MM.1S (cell line): ENCODE measurements around the gene TBC1D20.
A peak's percentile ranks its signal among the peaks of the same experiment; 100 is the strongest.

Experiments used
- DNase-seq: peaks from one replicate; pipeline ENCODE4 v3.0.0-alpha.2; 2015
- H2AFZ ChIP-seq: fragments of 300-600 bp; sonication (generic); 2 replicates; pipeline ENCODE4 v1.6.0; 2016; ENCODE audit warnings: antibody characterized with exemption, low read length
- H3F3A ChIP-seq: fragments of 300-600 bp; sonication (generic); 2 replicates; pipeline ENCODE4 v1.6.1; 2016; ENCODE audit warnings: mild to moderate bottlenecking, antibody characterized with exemption, low read length, moderate library complexity, mixed read lengths; ENCODE audit not compliant: insufficient read depth
- H3K27ac ChIP-seq: fragments of 300-600 bp; sonication (generic); 2 replicates; pipeline ENCODE4 v1.5.1; 2016; ENCODE audit warnings: mild to moderate bottlenecking, low read length
- H3K27me3 ChIP-seq: fragments of 300-600 bp; sonication (generic); replicated peaks from 2 replicates; pipeline ENCODE4 v1.6.0; 2016; ENCODE audit warnings: low read length; ENCODE audit not compliant: insufficient read depth
- H3K36me3 ChIP-seq: fragments of 300-600 bp; sonication (generic); replicated peaks from 2 replicates; pipeline ENCODE4 v1.6.1; 2016; ENCODE audit warnings: mild to moderate bottlenecking, low read length, mixed read lengths; ENCODE audit not compliant: insufficient read depth
- H3K4me1 ChIP-seq: fragments of 300-600 bp; sonication (generic); 2 replicates; pipeline ENCODE4 v1.6.1; 2016; ENCODE audit warnings: low read length, mixed read lengths
- H3K4me2 ChIP-seq: fragments of 300-600 bp; sonication (generic); 2 replicates; pipeline ENCODE4 v1.6.0; 2016; ENCODE audit warnings: low read depth, low read length
- H3K4me3 ChIP-seq: fragments of 300-600 bp; sonication (generic); 2 replicates; pipeline ENCODE4 v1.5.1; 2016; ENCODE audit warnings: low read length, mixed read lengths
- H3K79me2 ChIP-seq: fragments of 300-600 bp; sonication (generic); 2 replicates; pipeline ENCODE4 v1.6.1; 2016; ENCODE audit warnings: mixed run types, low read length, mixed read lengths
- H3K9ac ChIP-seq: fragments of 300-600 bp; sonication (generic); 2 replicates; pipeline ENCODE4 v1.6.1; 2016; ENCODE audit warnings: low read length, mixed read lengths
- H3K9me2 ChIP-seq: fragments of 300-600 bp; sonication (generic); replicated peaks from 2 replicates; pipeline ENCODE4 v1.6.1; 2016; ENCODE audit warnings: mild to moderate bottlenecking, low read length, mixed read lengths; ENCODE audit not compliant: insufficient read depth
- H3K9me3 ChIP-seq: fragments of 300-600 bp; sonication (generic); replicated peaks from 2 replicates; pipeline ENCODE4 v1.6.1; 2016; ENCODE audit warnings: mild to moderate bottlenecking, low read length, mixed read lengths; ENCODE audit not compliant: insufficient read depth
- H4K20me1 ChIP-seq: fragments of 300-600 bp; sonication (generic); 2 replicates; pipeline ENCODE4 v1.6.1; 2016; ENCODE audit warnings: mild to moderate bottlenecking, low read length, moderate library complexity, mixed read lengths; ENCODE audit not compliant: insufficient read depth
- EZH2 ChIP-seq: fragments of 300-600 bp; sonication (generic); optimal IDR thresholded peaks from 2 replicates; pipeline ENCODE3; 2017; ENCODE audit warnings: low read depth, mild to moderate bottlenecking, antibody characterized with exemption, low read length, mixed read lengths
- EZH2phosphoT487 ChIP-seq: fragments of 300-600 bp; sonication (generic); IDR thresholded peaks from 2 replicates; pipeline ENCODE4 v1.6.1; 2018; ENCODE audit warnings: antibody characterized with exemption, low read length
- TF ChIP-seq, protein P1 (sequence below): fragments of 300-600 bp; sonication (generic); IDR thresholded peaks from 2 replicates; pipeline ENCODE4 v1.5.1; 2016; ENCODE audit warnings: antibody characterized with exemption, low read length, mixed read lengths

TBC1D20 gene

DNA sequence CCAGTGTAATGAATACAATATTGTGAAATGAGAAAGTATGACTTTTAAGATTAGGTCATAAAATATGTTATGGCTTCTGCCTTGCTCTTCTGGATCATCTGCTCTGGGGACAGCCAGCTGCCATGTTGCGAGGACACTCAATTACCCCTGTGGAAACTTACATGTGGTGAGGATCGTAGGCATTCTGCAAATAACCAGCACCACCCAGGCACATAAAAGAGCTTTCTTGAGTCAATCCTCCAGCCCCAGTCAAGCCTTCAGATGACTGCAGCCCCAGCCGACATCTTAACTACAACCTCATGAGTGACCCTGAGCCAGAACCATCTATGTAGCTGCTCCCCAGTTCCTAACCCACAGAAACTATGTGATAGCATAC lies 58.8 kb downstream of the TBC1D20 start:
- DNase-seq: no peak
- H3K36me3 ChIP-seq: no peaks in the 10 kb centered on the region
- peaks cover 4% of the 10 kb centered on the region for H3K79me2 ChIP-seq
- no peak overlapping the region for H3K9ac ChIP-seq
- H3K4me3 ChIP-seq: no peak overlapping the region
- no peak overlapping the region for H3K27ac ChIP-seq
- TF ChIP-seq EZH2phosphoT487 (no peak), EZH2 (no peak)
- TF ChIP-seq, protein P1, sequence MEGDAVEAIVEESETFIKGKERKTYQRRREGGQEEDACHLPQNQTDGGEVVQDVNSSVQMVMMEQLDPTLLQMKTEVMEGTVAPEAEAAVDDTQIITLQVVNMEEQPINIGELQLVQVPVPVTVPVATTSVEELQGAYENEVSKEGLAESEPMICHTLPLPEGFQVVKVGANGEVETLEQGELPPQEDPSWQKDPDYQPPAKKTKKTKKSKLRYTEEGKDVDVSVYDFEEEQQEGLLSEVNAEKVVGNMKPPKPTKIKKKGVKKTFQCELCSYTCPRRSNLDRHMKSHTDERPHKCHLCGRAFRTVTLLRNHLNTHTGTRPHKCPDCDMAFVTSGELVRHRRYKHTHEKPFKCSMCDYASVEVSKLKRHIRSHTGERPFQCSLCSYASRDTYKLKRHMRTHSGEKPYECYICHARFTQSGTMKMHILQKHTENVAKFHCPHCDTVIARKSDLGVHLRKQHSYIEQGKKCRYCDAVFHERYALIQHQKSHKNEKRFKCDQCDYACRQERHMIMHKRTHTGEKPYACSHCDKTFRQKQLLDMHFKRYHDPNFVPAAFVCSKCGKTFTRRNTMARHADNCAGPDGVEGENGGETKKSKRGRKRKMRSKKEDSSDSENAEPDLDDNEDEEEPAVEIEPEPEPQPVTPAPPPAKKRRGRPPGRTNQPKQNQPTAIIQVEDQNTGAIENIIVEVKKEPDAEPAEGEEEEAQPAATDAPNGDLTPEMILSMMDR: no peak
- H3K9me3 ChIP-seq: no peaks in the 10 kb centered on the region
- H3F3A ChIP-seq: peaks cover 10% of the 10 kb centered on the region
- H3K4me1 ChIP-seq: peaks cover 18% of the 10 kb centered on the region
- no peaks in the 10 kb centered on the region for H3K9me2 ChIP-seq
- H2AFZ ChIP-seq: no peak overlapping the region
- H3K4me2 ChIP-seq: no peak overlapping the region
- H4K20me1 ChIP-seq: no peaks in the 10 kb centered on the region
- no peaks in the 10 kb centered on the region for H3K27me3 ChIP-seq

DNA sequence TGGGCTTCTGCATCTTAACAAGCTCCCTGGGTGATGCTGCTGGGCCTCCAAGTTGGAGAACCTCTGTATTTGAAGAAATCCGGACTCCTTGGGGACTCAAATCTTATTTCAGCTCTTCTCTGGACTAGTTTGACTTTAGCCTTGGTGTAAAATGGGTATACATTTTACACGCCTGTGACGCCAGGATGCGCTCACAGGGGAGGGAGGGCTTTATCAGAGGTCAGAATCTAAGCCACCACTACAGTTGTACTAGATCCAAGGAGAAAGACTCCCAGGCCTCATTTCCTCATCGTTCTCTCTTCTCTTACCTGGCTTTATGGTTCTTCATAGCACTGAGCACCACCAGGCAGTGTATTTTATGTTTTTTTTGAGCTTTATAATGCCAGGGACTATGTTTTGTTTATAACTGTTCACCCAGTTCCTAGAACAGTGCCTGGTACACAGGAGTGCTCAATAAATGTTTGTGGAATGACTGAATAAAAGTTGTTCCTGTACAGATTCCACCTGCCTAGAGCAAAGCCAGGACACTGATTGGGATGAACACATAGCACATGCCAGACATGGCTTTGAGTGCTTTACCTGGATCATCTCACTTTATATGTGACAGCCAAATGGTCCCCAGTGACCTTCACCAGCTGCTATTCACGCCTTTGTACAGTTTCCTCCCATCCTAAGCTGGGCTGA lies 59.3 kb downstream of the TBC1D20 start:
- peaks cover 18% of the 10 kb centered on the region for H3K4me1 ChIP-seq
- peaks cover 10% of the 10 kb centered on the region for H3F3A ChIP-seq

DNA sequence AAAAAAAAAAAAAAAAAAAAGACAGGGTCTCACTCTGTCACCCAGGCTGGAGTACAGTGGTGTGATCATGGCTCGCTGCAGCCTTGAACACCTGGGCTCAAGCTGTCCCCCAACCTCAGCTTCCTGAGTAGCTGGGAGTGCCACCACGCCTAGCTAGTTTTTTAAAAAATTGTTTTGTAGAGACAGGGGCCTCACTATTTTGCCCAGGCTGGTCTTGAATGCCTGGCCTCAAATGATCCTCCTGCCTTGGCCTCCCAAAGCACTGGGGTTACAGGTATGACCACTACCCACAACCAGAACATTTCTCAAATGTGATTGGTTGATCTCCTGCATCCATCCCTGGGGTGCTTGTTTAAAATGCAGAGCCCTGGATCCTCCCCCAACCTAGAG lies 59.8 kb downstream of the TBC1D20 start:
- Histone ChIP-seq H3F3A (peaks cover 10% of the 10 kb centered on the region), H4K20me1 (no peaks in the 10 kb centered on the region), H3K27me3 (no peaks in the 10 kb centered on the region), H3K9me2 (no peaks in the 10 kb centered on the region), H3K4me1 (peaks cover 18% of the 10 kb centered on the region), H3K4me2 (no peak overlapping the region), H3K36me3 (no peaks in the 10 kb centered on the region; the same call in 1 of the 2 replicates), H3K9ac (no peak overlapping the region), H2AFZ (no peak overlapping the region), H3K79me2 (no peaks in the 10 kb centered on the region), H3K27ac (no peak overlapping the region), H3K4me3 (no peak overlapping the region), H3K9me3 (no peaks in the 10 kb centered on the region)
- peak; percentile 50 for DNase-seq
- no peak for TF ChIP-seq EZH2
- TF ChIP-seq, protein P1: no peak
- TF ChIP-seq EZH2phosphoT487: no peak

More for the DNA sequence above, 59.3 kb downstream of the TBC1D20 start:
- no peak overlapping the region for H3K4me3 ChIP-seq
- no peaks in the 10 kb centered on the region for H3K79me2 ChIP-seq
- H4K20me1 ChIP-seq: no peaks in the 10 kb centered on the region
- no peak overlapping the region for H3K9ac ChIP-seq
- H3K4me2 ChIP-seq: no peak overlapping the region
- H3K9me3 ChIP-seq: no peaks in the 10 kb centered on the region
- no peaks in the 10 kb centered on the region for H3K36me3 ChIP-seq
- DNase-seq: no peak
- no peak overlapping the region for H2AFZ ChIP-seq
- TF ChIP-seq, protein P1: no peak
- no peak for TF ChIP-seq EZH2phosphoT487
- TF ChIP-seq EZH2: no peak
- H3K27ac ChIP-seq: no peak overlapping the region
- H3K27me3 ChIP-seq: no peaks in the 10 kb centered on the region
- H3K9me2 ChIP-seq: no peaks in the 10 kb centered on the region
